MG63 (cell line): ENCODE measurements around the gene BAG1. TPM values are rescaled to one million over a fixed set of nuclear protein-coding genes. Genes with fewer than 3 reads are reported as not detected.
A peak's percentile ranks its signal among the peaks of the same experiment; 100 is the strongest.

Source experiments
- DNase-seq: peaks from one replicate; pipeline ENCODE4 v3.0.0-alpha.2; 2020
- H3K27me3 ChIP-seq: fragments of 250-450 bp; sonication (Bioruptor Pico); 2 replicates; pipeline ENCODE4 v1.5.1; 2020; ENCODE audit warnings: mild to moderate bottlenecking, moderate library complexity
- H3K36me3 ChIP-seq: fragments of 250-450 bp; sonication (Bioruptor Pico); 2 replicates; pipeline ENCODE4 v1.5.1; 2020; ENCODE audit warnings: mild to moderate bottlenecking, moderate library complexity
- H3K4me3 ChIP-seq: fragments of 250-450 bp; sonication (Bioruptor Pico); 2 replicates; pipeline ENCODE4 v1.5.1; 2020; ENCODE audit warnings: mild to moderate bottlenecking, moderate library complexity
- H3K9me3 ChIP-seq: fragments of 250-450 bp; sonication (Bioruptor Pico); 2 replicates; pipeline ENCODE4 v1.5.1; 2020; ENCODE audit warnings: mild to moderate bottlenecking, moderate library complexity
- total RNA-seq: library from RNA; depleted of rRNA; stranded (reverse); fragments of >200 nt; shearing (Covaris generic); gene quantifications from 2 replicates; pipeline ENCODE4 v1.2.3, GENCODE V29; 2014; ENCODE audit warnings: low replicate concordance; rRNA removed

The BAG1 gene
- total RNA-seq, result 34.3 and 44.0 TPM in 2 replicates

DNA sequence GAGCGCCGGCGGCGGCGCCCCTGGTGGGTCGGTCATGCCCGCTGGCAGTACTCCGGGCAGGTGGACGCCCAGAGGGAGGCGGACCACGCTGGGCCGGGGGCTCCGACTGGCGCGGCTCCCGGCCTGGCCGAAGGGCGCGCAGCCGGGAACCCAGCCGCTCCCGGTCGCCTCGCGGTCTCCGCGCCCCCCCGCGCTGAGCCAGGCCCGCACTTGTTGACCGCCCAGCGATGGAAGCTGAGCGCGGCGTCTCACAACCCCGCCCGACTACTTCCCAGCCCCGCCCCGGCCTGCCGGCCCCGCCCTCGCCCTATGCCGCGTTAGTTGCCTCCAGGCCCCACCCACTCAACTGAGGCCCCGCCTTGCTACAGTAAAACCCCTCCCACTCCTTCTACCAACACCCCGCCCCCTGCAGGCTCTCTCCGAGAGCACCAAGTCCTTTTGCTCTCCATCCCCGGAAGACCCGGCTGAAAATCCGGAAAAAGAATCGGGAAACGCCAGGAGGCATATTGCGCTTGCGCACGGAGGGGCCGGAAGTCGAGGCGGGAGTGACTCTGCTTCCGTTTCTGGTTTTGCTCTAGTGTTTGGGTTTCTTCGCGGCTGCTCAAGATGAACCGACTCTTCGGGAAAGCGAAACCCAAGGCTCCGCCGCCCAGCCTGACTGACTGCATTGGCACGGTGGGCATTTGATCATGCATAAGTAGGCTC, at the start of gene BAG1, which contains the start of gene CHMP5:
Gene BAG1 (minus strand): TSS at position 236 of the 705 bp plus-strand sequence.
Gene CHMP5 (plus strand): TSS at position 577 of the 705 bp plus-strand sequence. CDS start 30 bp downstream, at position 607.
- DNase-seq, result peak; percentile 95
- Histone ChIP-seq H3K36me3 (peaks cover 44% of the 10 kb centered on the region), H3K4me3 (peak within 1 kb of the TSS; percentile 78), H3K9me3 (no peaks in the 10 kb centered on the region), H3K27me3 (no peaks in the 10 kb centered on the region)

DNA sequence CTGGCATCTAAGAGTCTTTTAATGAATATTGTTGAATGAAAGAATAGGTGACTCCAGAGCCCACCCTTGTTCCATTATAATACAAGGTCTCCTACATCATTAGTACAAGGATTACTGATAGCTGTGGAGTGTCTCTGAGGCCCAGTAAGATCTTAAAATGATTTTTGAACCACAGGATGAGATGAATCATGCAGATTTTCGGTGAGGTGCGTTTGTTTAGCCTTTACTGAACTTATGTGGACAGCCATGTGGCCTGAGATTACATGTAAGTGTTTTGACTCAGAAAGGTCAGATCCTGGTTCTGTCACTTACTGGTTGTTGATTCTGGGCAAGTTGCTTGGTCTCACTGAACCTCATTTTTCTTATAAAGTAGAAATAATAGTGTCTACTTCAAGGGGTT, 47.4 kb upstream of the BAG1 start:
- H3K27me3 ChIP-seq, result no peaks in the 10 kb centered on the region
- H3K9me3 ChIP-seq, result no peaks in the 10 kb centered on the region
- H3K36me3 ChIP-seq, result peaks cover 71% of the 10 kb centered on the region
- no peak overlapping the region for H3K4me3 ChIP-seq
- no peak for DNase-seq

DNA sequence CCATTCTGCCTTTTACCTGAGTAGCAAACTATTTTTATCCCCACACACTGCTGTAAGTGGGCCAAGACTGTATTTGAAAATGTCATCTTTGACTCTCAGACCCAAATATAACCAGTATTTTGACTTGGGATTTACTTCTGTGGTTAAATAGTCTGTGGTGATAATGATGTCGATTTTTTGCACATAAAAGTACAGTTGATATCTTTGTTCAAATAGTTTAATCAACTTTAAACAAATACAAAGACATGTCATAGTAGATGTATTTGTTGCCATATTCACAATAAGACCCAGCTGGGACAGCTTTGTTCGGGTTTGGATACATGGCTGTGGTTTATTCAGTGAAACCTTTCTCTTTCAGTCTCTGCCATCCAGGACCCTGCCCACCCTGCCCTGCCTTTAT, 46.2 kb upstream of the BAG1 start:
- no peak for DNase-seq
- Histone ChIP-seq H3K4me3 (no peak overlapping the region), H3K36me3 (peaks cover 75% of the 10 kb centered on the region), H3K9me3 (no peaks in the 10 kb centered on the region), H3K27me3 (no peaks in the 10 kb centered on the region)

DNA sequence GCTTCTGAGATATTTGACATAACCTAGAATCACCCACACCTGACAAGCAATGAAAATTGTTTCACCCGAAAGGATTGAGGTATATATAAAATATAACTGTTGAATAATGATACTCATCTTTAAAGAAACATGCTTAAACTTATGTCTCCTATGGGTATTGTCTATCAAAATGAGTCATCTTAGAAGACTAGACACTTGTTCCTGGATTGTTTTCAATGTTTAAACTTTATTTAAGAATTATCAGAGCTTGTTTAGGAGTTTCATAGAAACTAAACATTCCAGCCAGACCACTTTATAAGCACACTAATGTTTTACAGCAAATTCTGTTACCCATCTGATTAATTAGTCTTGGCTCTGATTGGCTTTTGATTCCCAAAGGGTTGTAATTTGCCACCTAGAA, 45.4 kb upstream of the BAG1 start:
- no peaks in the 10 kb centered on the region for H3K27me3 ChIP-seq
- H3K36me3 ChIP-seq, result peaks cover 80% of the 10 kb centered on the region
- no peak overlapping the region for H3K4me3 ChIP-seq
- no peak for DNase-seq
- no peaks in the 10 kb centered on the region for H3K9me3 ChIP-seq

DNA sequence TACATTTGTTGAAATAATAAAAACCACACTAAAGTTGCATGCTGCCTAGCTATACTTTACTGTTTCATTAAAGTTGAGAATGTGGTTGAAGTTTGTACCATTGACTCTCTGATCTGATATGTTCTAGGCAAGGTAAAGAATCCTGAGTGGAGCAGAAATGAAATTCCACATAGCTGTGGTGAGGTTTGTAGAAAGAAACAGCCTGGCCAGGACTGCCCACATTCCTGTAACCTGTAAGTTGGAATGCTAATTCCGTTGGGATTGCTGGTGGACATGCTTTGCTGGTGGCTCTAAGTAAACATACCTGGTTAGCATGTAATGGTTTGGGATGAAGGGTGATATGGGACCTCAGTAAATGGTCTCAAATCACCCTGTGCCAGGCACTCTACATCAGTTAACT, 42.6 kb upstream of the BAG1 start:
- H3K27me3 ChIP-seq, result no peaks in the 10 kb centered on the region
- no peak for DNase-seq
- H3K9me3 ChIP-seq, result no peaks in the 10 kb centered on the region
- no peak overlapping the region for H3K4me3 ChIP-seq
- peaks cover 77% of the 10 kb centered on the region for H3K36me3 ChIP-seq

DNA sequence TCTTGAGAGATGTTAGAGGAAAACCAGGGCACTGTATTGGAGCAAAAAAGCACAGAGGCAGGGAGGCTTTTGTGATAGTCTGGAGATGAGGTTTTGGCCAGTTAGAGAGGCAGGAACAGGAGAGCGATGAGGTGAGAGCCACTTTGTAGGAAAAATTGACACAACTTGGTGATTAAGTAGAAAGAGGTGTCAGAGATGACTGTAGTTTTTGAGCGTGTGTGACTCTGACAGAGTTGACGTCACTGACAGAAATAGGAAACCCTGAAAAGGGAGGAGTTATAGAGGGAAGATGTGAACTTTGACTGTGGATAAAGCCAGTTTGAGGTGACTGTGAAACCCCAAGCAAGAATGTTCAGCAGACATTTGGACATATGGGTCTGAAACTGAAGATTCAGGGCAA, 41.5 kb upstream of the BAG1 start:
- Histone ChIP-seq H3K4me3 (no peak overlapping the region), H3K36me3 (peaks cover 71% of the 10 kb centered on the region), H3K9me3 (no peaks in the 10 kb centered on the region), H3K27me3 (no peaks in the 10 kb centered on the region)
- no peak for DNase-seq

DNA sequence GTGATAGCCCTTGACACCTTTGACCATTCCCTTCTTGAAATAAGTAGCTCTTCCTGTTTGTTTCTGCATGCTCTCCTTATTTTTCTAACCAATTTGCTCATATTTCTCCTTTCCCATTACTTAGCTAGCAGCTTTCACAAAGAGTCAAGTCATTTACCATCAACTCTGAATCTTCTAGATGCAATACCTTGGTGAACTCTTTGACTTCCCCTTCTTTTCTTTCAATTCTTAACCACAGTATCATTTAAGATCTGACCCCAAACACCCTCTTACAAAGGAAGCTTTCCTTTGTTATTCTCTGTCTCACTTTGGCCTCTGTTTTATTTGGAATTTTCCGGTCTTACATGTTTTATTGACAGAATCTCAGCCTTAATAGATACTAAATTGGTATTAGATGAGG, 39.9 kb upstream of the BAG1 start:
- no peaks in the 10 kb centered on the region for H3K9me3 ChIP-seq
- no peak overlapping the region for H3K4me3 ChIP-seq
- peaks cover 73% of the 10 kb centered on the region for H3K36me3 ChIP-seq
- DNase-seq, result no peak
- H3K27me3 ChIP-seq, result no peaks in the 10 kb centered on the region

DNA sequence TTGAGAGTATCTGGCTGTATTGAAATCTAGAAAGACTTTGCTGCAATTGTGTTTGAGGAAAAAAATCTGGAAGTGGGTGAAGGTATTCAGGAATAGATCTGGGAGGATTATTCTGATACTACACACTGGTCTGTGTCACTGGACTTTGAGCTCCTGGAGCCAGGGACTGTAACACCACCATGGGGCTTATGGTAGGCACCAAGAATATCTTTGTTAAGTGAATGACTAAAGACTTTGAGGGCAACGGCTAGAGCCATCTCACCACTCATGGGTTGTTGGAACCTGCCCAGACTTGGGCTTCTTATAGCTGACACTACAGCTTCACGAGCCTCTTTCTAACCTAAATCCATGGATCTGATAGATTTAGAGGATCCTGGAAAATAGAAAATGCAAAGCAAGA, 36.0 kb upstream of the BAG1 start:
- no peak for DNase-seq
- Histone ChIP-seq H3K9me3 (no peaks in the 10 kb centered on the region), H3K36me3 (peaks cover 83% of the 10 kb centered on the region), H3K27me3 (no peaks in the 10 kb centered on the region), H3K4me3 (no peak overlapping the region)

DNA sequence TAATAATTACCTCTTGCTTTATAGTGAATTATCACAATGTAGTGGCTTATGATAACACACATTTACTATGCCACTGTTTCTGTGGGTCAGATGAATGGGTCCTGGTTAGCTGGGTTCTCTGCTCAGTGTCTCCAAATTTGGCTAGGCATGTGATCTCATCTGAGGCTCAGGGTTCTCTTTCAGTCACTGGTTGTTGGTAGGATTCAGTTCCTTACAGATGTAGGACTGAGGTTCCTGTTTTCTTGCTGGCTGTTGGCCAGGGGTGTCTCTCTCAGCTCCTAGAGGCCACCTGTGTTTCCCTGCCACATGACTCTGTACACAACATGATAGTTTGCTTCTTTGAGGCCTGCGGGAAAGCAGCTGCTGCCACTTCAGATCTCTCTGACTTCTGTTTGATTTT, 32.9 kb upstream of the BAG1 start:
- no peak for DNase-seq
- Histone ChIP-seq H3K27me3 (no peaks in the 10 kb centered on the region), H3K4me3 (no peak overlapping the region), H3K36me3 (peaks cover 85% of the 10 kb centered on the region), H3K9me3 (no peaks in the 10 kb centered on the region)

DNA sequence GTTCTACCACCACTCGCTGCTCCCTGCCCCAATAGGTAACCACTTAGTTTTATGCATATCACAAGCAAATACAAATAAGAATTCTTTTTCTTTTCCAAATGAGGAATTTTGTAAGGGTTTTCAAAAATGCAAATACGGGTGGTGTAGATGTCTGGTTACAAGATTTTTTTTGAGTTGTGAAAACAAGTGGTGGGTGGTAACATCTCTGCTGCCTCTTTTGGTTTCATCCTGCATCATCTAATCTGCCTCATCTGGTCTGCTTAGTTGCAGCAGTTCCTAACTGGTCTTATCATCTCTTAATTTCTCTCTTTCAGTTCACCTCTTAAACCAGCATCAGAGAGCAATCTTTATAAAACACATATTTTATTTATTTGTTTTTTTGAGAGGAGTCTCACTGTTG, 31.1 kb upstream of the BAG1 start:
- Histone ChIP-seq H3K9me3 (no peaks in the 10 kb centered on the region), H3K36me3 (peaks cover 82% of the 10 kb centered on the region)
- no peak for DNase-seq

DNA sequence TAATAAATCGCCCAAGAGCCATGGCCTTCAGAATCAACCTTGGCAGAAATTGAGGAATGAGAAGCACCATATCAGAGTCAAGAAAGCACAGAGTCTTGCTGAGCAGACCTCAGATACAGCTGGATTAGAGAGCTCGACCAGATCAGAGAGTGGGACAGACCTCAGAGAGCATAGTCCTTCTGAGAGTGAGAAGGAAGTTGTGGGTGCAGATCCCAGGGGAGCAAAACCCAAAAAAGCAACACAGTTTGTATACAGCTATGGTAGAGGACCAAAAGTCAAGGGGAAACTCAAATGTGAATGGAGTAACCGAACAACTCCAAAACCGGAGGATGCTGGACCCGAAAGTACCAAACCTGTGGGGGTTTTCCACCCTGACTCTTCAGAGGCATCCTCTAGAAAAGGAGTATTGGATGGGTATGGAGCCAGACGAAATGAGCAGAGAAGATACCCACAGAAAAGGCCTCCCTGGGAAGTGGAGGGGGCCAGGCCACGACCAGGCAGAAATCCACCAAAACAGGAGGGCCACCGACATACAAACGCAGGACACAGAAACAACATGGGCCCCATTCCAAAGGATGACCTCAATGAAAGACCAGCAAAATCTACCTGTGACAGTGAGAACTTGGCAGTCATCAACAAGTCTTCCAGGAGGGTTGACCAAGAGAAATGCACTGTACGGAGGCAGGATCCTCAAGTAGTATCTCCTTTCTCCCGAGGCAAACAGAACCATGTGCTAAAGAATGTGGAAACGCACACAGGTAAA, 30.3 kb upstream of the BAG1 start:
- no peak for DNase-seq
- Histone ChIP-seq H3K9me3 (no peaks in the 10 kb centered on the region), H3K36me3 (peaks cover 76% of the 10 kb centered on the region), H3K27me3 (no peaks in the 10 kb centered on the region), H3K4me3 (no peak overlapping the region)

More for the DNA sequence above, 31.1 kb upstream of the BAG1 start:
- Histone ChIP-seq H3K27me3 (no peaks in the 10 kb centered on the region), H3K4me3 (no peak overlapping the region)

DNA sequence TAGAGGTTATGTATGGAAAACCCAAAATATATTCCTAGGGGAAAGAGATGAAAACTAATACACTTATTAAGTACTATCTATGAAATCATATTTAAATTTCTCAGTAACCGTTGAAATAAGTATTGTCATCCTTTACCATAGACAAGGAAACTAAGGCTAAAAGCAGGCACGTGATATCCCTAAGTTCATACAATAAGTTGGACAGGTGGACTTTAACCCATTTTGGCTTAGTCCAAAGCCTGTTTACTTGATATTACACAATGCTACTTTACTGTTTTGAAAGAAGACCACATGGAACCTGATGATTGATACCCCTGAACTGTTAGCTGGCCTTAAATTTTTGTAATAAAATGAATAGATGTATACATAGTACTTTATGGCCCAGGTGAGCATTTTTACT, 29.3 kb upstream of the BAG1 start:
- Histone ChIP-seq H3K9me3 (no peaks in the 10 kb centered on the region), H3K4me3 (no peak overlapping the region), H3K36me3 (peaks cover 66% of the 10 kb centered on the region), H3K27me3 (no peaks in the 10 kb centered on the region)
- no peak for DNase-seq

DNA sequence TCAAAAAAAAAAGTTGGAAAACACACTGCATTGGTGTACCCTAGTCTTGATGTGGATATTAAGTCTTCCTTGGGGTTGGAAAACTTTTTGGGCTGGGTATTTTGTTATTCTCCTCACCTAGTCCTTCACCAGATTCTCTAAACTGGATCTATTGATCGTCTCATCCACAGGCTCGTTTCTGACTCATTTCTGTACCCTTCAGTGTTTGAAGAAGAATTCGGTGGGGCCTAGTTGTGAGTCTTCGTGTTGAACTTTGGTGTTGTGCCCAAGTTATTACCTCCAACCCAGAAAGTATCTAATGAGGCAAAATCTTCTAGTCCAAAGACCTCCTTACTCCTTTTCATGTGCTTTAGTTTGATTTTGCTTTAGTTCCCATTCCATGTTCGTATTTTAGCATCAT, 27.4 kb upstream of the BAG1 start:
- H3K36me3 ChIP-seq, result peaks cover 47% of the 10 kb centered on the region
- DNase-seq, result no peak
- H3K4me3 ChIP-seq, result no peak overlapping the region
- H3K27me3 ChIP-seq, result no peaks in the 10 kb centered on the region
- no peaks in the 10 kb centered on the region for H3K9me3 ChIP-seq

DNA sequence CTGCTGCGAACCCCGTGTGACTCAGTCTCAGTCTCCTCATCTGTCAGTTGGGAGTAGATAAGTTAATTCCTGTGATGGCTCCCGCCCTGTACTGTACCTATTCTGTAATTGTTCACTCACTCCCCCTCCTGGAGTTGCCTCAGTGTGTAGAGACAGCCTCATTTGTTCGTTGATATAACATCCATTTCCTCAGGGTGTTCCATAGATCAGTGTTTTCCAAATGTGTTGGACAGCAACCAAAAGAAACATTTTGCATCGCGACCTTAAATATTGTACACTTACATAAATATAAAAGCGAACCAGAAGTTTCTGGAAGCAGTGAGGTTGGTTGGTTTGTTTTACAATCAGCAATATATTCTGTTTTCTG, 26.5 kb upstream of the BAG1 start:
- Histone ChIP-seq H3K27me3 (no peaks in the 10 kb centered on the region), H3K4me3 (peak overlapping the region; percentile 87), H3K9me3 (no peaks in the 10 kb centered on the region), H3K36me3 (peaks cover 38% of the 10 kb centered on the region)
- DNase-seq, result no peak

DNA sequence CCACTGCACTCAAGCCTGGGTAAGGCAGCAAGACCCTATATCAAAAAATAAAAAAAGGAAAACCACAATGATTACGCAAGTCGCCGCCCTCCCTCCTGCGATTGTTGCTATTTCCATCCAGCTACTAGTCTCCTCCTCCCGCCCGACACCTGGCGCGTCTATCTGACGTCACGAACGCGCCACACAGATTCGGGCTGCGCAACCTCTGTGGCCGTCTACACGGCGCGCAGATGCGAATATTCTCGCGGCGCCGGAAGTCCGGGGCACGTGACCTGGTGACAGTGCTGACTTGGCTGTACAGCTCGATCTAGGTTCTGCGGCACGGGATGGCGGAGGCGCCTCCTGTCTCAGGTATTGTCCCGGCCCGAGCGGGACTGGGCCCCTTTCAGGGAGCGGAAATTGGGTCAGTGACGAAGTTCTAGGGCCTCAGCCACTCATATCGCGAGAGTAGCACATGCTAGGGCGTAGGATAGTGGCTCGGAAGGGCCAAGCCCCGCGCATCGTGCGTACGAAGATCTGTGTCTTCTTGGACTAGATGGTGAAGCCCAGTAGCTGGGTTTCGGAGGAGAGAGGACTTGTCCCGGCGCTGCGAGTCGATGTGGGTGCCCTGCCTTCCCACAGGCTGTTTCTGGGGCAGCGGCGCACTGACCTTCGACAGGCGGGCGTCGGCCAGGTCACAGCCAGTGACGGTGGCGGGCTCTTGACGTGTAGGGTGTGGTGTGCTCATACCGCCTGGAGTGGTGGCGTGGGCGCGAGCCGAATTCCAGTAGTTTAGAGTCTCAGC, 25.9 kb upstream of the BAG1 start, which contains the start of gene NFX1:
Gene NFX1 (plus strand): TSS at position 270 of the 784 bp plus-strand sequence. CDS start 57 bp downstream, at position 327.
- Histone ChIP-seq H3K36me3 (peaks cover 33% of the 10 kb centered on the region), H3K27me3 (no peaks in the 10 kb centered on the region), H3K9me3 (no peaks in the 10 kb centered on the region), H3K4me3 (peak within 1 kb of the TSS; percentile 87)
- DNase-seq, result peak; percentile 96

DNA sequence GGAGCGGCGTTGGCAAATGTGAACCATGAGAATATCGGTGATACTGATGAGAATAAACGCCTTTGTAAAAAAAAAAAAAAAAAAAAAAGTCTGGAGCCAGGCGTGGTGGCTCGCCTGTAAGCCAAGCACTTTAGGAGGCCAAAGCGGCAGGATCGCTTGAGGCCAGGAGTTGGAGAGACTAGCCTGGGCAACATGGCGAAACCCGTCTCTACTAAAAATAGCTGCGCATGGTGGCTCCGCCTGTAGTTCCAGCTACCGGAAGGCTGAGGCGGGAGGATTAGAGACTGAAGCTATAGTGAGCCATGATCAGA, 25.4 kb upstream of the BAG1 start:
- no peak for DNase-seq
- H3K9me3 ChIP-seq, result no peaks in the 10 kb centered on the region
- H3K36me3 ChIP-seq, result peaks cover 29% of the 10 kb centered on the region
- peak overlapping the region; percentile 87 for H3K4me3 ChIP-seq
- no peaks in the 10 kb centered on the region for H3K27me3 ChIP-seq

DNA sequence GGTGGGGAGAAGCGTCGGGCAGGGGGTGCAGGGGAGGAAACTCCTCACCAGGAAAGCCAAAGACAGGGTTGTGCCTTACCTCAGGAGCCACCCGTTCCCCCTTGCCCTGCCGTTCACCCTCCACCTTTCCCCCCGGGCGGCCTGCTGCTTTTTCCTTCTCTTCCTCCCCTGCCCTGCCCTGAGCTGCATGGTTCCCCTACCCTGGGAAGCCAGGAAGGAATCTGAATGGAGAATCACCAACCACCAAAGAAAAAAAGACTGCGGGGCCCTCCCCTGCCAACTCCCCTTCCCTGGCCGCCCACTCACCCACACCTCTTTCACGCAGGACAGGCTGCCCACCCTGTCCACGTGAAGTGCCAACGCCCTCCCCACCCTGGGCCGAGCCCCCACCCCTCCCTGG, 25.0 kb upstream of the BAG1 start:
- DNase-seq, result peak; percentile 26

More for the DNA sequence above, 25.0 kb upstream of the BAG1 start:
- peaks cover 27% of the 10 kb centered on the region for H3K36me3 ChIP-seq
- peak overlapping the region; percentile 87 for H3K4me3 ChIP-seq
- no peaks in the 10 kb centered on the region for H3K27me3 ChIP-seq
- H3K9me3 ChIP-seq, result no peaks in the 10 kb centered on the region
